ENCODE data around the gene VAV3. TPM values are rescaled to one million over a fixed set of nuclear protein-coding genes. Genes with fewer than 3 reads are reported as not detected.

The VAV3 gene
- total RNA-seq, 1 donor from 2014 or later, result 1.9 TPM

GRCh38 chr1:107835151-107835670 is 129.8 kb downstream of the VAV3 start:
- Mint-ChIP-seq H3K4me1 (ENCODE audit: low read depth) (peaks cover 14% of the 10 kb centered on the region), H3K9me3 (peaks cover 7% of the 10 kb centered on the region), H3K27me3 (ENCODE audit: low read depth) (peaks cover 4% of the 10 kb centered on the region), H3K4me3 (ENCODE audit: low read depth) (no peak overlapping the region), H3K27ac (no peak overlapping the region), H3K36me3 (ENCODE audit: low read depth) (peaks cover 3% of the 10 kb centered on the region)
- intact Hi-C loops (cut with micrococcal nuclease), result no loop called here
- DNase-seq (ENCODE audit: low spot score), result no peak

- peaks cover 7% of the 10 kb centered on the region for H3K9me3 Mint-ChIP-seq
- no peak overlapping the region for H3K4me3 Mint-ChIP-seq (ENCODE audit: low read depth)
- H3K4me1 Mint-ChIP-seq (ENCODE audit: low read depth), result peaks cover 31% of the 10 kb centered on the region
- no peak for DNase-seq (ENCODE audit: low spot score)
- intact Hi-C loops (cut with micrococcal nuclease), result no loop called here
- no peak overlapping the region for H3K27ac Mint-ChIP-seq
- peaks cover 3% of the 10 kb centered on the region for H3K36me3 Mint-ChIP-seq (ENCODE audit: low read depth)
- H3K27me3 Mint-ChIP-seq (ENCODE audit: low read depth), result peaks cover 2% of the 10 kb centered on the region
Measured at GRCh38 chr1:107833061-107833460, 131.9 kb downstream of the VAV3 start.

- peaks cover 2% of the 10 kb centered on the region for H3K27me3 Mint-ChIP-seq (ENCODE audit: low read depth)
- intact Hi-C loops (cut with micrococcal nuclease), result no loop called here
- no peak overlapping the region for H3K27ac Mint-ChIP-seq
- peaks cover 3% of the 10 kb centered on the region for H3K36me3 Mint-ChIP-seq (ENCODE audit: low read depth)
- no peak for DNase-seq (ENCODE audit: low spot score)
- H3K4me3 Mint-ChIP-seq (ENCODE audit: low read depth), result no peak overlapping the region
- no peaks in the 10 kb centered on the region for H3K9me3 Mint-ChIP-seq
- peaks cover 31% of the 10 kb centered on the region for H3K4me1 Mint-ChIP-seq (ENCODE audit: low read depth)
Measured at GRCh38 chr1:107831921-107832320, 133.1 kb downstream of the VAV3 start.

- Mint-ChIP-seq H3K36me3 (ENCODE audit: low read depth) (peaks cover 3% of the 10 kb centered on the region), H3K9me3 (no peaks in the 10 kb centered on the region), H3K27ac (no peak overlapping the region), H3K27me3 (ENCODE audit: low read depth) (peaks cover 2% of the 10 kb centered on the region), H3K4me1 (ENCODE audit: low read depth) (peaks cover 29% of the 10 kb centered on the region), H3K4me3 (ENCODE audit: low read depth) (no peak overlapping the region)
- intact Hi-C loops (cut with micrococcal nuclease), result no loop called here
- DNase-seq (ENCODE audit: low spot score), result no peak
Measured at GRCh38 chr1:107830526-107830925, 134.5 kb downstream of the VAV3 start.

GRCh38 chr1:107830075-107830474 is 134.9 kb downstream of the VAV3 start:
- H3K4me3 Mint-ChIP-seq (ENCODE audit: low read depth), result no peak overlapping the region
- H3K27ac Mint-ChIP-seq, result no peak overlapping the region
- no peak for DNase-seq (ENCODE audit: low spot score)
- H3K36me3 Mint-ChIP-seq (ENCODE audit: low read depth), result peaks cover 3% of the 10 kb centered on the region
- H3K4me1 Mint-ChIP-seq (ENCODE audit: low read depth), result peaks cover 30% of the 10 kb centered on the region
- H3K9me3 Mint-ChIP-seq, result no peaks in the 10 kb centered on the region
- peaks cover 2% of the 10 kb centered on the region for H3K27me3 Mint-ChIP-seq (ENCODE audit: low read depth)
- intact Hi-C loops (cut with micrococcal nuclease), result no loop called here

- no peak for DNase-seq (ENCODE audit: low spot score)
- H3K27me3 Mint-ChIP-seq (ENCODE audit: low read depth), result peaks cover 2% of the 10 kb centered on the region
- H3K36me3 Mint-ChIP-seq (ENCODE audit: low read depth), result peaks cover 3% of the 10 kb centered on the region
- no peak overlapping the region for H3K27ac Mint-ChIP-seq
- intact Hi-C loops (cut with micrococcal nuclease), result no loop called here
- H3K4me1 Mint-ChIP-seq (ENCODE audit: low read depth), result peaks cover 30% of the 10 kb centered on the region
- peaks cover under 1% of the 10 kb centered on the region for H3K9me3 Mint-ChIP-seq
- H3K4me3 Mint-ChIP-seq (ENCODE audit: low read depth), result no peak overlapping the region
Measured at GRCh38 chr1:107829036-107829770, 135.8 kb downstream of the VAV3 start.

GRCh38 chr1:107824946-107825345 is 140.0 kb downstream of the VAV3 start:
- no peak overlapping the region for H3K4me3 Mint-ChIP-seq (ENCODE audit: low read depth)
- peaks cover 3% of the 10 kb centered on the region for H3K27me3 Mint-ChIP-seq (ENCODE audit: low read depth)
- H3K36me3 Mint-ChIP-seq (ENCODE audit: low read depth), result peaks cover 15% of the 10 kb centered on the region
- no peak for DNase-seq (ENCODE audit: low spot score)
- intact Hi-C loops (cut with micrococcal nuclease), result no loop called here
- peaks cover 31% of the 10 kb centered on the region for H3K4me1 Mint-ChIP-seq (ENCODE audit: low read depth)
- peaks cover 26% of the 10 kb centered on the region for H3K9me3 Mint-ChIP-seq
- no peak overlapping the region for H3K27ac Mint-ChIP-seq

GRCh38 chr1:107821340-107821739 is 143.6 kb downstream of the VAV3 start:
- intact Hi-C loops (cut with micrococcal nuclease), result loop anchor here (2.0 kb wide), 1 partner anchor 113 kb away; no protein-coding TSS in a partner anchor
- Mint-ChIP-seq H3K36me3 (ENCODE audit: low read depth) (peaks cover 15% of the 10 kb centered on the region), H3K27me3 (ENCODE audit: low read depth) (peaks cover 3% of the 10 kb centered on the region), H3K27ac (peak overlapping the region; percentile 10), H3K4me1 (ENCODE audit: low read depth) (peaks cover 16% of the 10 kb centered on the region), H3K9me3 (peaks cover 26% of the 10 kb centered on the region), H3K4me3 (ENCODE audit: low read depth) (no peak overlapping the region)
- no peak for DNase-seq (ENCODE audit: low spot score)

- Mint-ChIP-seq H3K27me3 (ENCODE audit: low read depth) (peaks cover 3% of the 10 kb centered on the region), H3K36me3 (ENCODE audit: low read depth) (peaks cover 15% of the 10 kb centered on the region), H3K27ac (peak overlapping the region; percentile 10), H3K4me3 (ENCODE audit: low read depth) (no peak overlapping the region), H3K9me3 (peaks cover 26% of the 10 kb centered on the region), H3K4me1 (ENCODE audit: low read depth) (peaks cover 16% of the 10 kb centered on the region)
- DNase-seq (ENCODE audit: low spot score), result no peak
- intact Hi-C loops (cut with micrococcal nuclease), result loop anchor here (2.0 kb wide), 1 partner anchor 114 kb away; no protein-coding TSS in a partner anchor
Measured at GRCh38 chr1:107820801-107821200, 144.2 kb downstream of the VAV3 start.

- no peak for DNase-seq (ENCODE audit: low spot score)
- H3K36me3 Mint-ChIP-seq (ENCODE audit: low read depth), result peaks cover 12% of the 10 kb centered on the region
- H3K9me3 Mint-ChIP-seq, result peaks cover 13% of the 10 kb centered on the region
- H3K27me3 Mint-ChIP-seq (ENCODE audit: low read depth), result peaks cover 3% of the 10 kb centered on the region
- H3K27ac Mint-ChIP-seq, result no peak overlapping the region
- no peak overlapping the region for H3K4me3 Mint-ChIP-seq (ENCODE audit: low read depth)
- intact Hi-C loops (cut with micrococcal nuclease), result no loop called here
- peaks cover 14% of the 10 kb centered on the region for H3K4me1 Mint-ChIP-seq (ENCODE audit: low read depth)
Measured at GRCh38 chr1:107817935-107818334, 147.0 kb downstream of the VAV3 start.

GRCh38 chr1:107817206-107817605 is 147.8 kb downstream of the VAV3 start:
- intact Hi-C loops (cut with micrococcal nuclease), result no loop called here
- no peak for DNase-seq (ENCODE audit: low spot score)
- peaks cover 8% of the 10 kb centered on the region for H3K36me3 Mint-ChIP-seq (ENCODE audit: low read depth)
- no peak overlapping the region for H3K27ac Mint-ChIP-seq
- H3K4me1 Mint-ChIP-seq (ENCODE audit: low read depth), result peaks cover 14% of the 10 kb centered on the region
- peaks cover 9% of the 10 kb centered on the region for H3K9me3 Mint-ChIP-seq
- H3K4me3 Mint-ChIP-seq (ENCODE audit: low read depth), result no peak overlapping the region
- H3K27me3 Mint-ChIP-seq (ENCODE audit: low read depth), result peaks cover 5% of the 10 kb centered on the region

GRCh38 chr1:107810291-107810951 is 154.6 kb downstream of the VAV3 start:
- H3K27ac Mint-ChIP-seq, result no peak overlapping the region
- H3K9me3 Mint-ChIP-seq, result no peaks in the 10 kb centered on the region
- intact Hi-C loops (cut with micrococcal nuclease), result no loop called here
- peaks cover 19% of the 10 kb centered on the region for H3K27me3 Mint-ChIP-seq (ENCODE audit: low read depth)
- H3K4me3 Mint-ChIP-seq (ENCODE audit: low read depth), result no peak overlapping the region
- no peak for DNase-seq (ENCODE audit: low spot score)
- H3K36me3 Mint-ChIP-seq (ENCODE audit: low read depth), result no peaks in the 10 kb centered on the region
- peaks cover 7% of the 10 kb centered on the region for H3K4me1 Mint-ChIP-seq (ENCODE audit: low read depth)

GRCh38 chr1:107807855-107808254 is 157.1 kb downstream of the VAV3 start:
- H3K9me3 Mint-ChIP-seq, result no peaks in the 10 kb centered on the region
- peaks cover 32% of the 10 kb centered on the region for H3K4me1 Mint-ChIP-seq (ENCODE audit: low read depth)
- DNase-seq (ENCODE audit: low spot score), result no peak
- intact Hi-C loops (cut with micrococcal nuclease), result no loop called here
- H3K4me3 Mint-ChIP-seq (ENCODE audit: low read depth), result no peak overlapping the region
- H3K36me3 Mint-ChIP-seq (ENCODE audit: low read depth), result peaks cover 3% of the 10 kb centered on the region
- no peak overlapping the region for H3K27ac Mint-ChIP-seq
- H3K27me3 Mint-ChIP-seq (ENCODE audit: low read depth), result peaks cover 19% of the 10 kb centered on the region

Data from activated T-helper 2 cell treated with anti-CD3 and anti-CD28 coated beads, Interferon-gamma antibody, Interleukin-2, Interleukin-4, amounts not matched to agents 10 μg/mL and 5 μg/mL and 100 μg/mL, durations not matched to agents 14 hours and 24 hours and 36 hours (primary cell).